HG03066 (cell line): Measurements from ENCODE around the gene GRAMD4.

ENCODE experiments used
- ATAC-seq: cut with Tn5 transposase; IDR thresholded peaks from one replicate; pipeline ENCODE4 v1.9.1; 2021; ENCODE audit warnings: low read depth; ENCODE audit not compliant: unreplicated experiment

The GRAMD4 gene

DNA sequence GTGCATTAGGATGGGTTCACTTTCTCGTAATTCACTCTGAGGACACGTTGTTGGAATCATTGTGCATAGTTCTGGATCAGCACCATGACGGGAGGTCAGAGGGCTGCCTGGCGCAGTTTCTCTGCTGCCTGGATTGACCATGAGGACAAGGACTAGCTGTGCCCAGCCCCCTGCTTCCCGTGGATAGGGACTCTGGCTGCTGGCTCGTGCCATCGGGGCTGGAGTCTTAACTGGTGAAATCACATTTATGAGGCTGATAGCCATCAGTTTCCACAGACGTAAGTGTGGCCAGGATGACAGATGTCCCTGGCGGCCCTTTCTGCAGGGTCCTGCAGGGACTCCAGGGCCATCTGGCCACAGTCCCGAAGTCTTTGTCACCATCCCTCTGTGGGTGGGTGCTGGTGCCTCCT lies 24.1 kb upstream of the GRAMD4 start:
- no peak for ATAC-seq

DNA sequence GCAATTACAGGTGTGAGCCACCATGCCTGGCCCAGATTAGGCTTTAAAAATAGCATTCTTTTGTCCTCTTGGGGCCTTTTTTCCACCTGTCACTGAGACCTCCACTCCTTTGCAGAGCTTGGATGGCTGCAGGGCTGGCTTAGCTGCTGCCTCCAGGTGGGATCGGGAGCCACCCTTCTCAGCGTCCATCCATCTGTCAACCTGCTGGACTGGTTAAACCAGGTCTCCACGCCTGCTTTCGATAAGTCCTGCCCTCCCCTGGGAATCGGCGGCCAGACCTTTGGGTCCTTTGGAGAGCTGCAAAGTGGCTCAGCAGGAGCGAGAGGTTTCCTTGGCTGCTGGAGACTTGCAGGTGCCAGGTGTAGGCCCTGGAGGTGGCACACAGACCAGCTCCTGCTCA lies 23.4 kb upstream of the GRAMD4 start:
- ATAC-seq = no peak

DNA sequence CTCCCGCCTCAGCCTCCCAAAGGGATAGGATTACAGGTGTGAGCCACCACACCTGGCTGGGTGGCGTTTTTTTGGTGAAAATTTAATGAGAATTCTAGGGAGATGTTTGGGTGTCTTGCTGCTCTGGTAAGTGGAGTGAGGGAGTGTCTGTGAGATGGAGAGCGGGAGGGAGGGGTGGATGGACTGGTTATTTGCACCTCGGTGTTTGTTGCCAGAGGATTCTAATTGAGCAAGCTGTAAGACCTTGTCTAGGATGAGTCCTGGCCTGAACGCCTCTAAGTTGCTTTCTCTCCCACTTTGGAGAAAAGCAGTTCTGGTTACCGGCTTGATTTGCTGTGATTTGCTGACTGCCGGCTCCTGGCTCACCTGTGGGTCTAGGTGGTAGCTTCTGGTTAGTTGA lies 22.0 kb upstream of the GRAMD4 start:
- ATAC-seq = no peak

DNA sequence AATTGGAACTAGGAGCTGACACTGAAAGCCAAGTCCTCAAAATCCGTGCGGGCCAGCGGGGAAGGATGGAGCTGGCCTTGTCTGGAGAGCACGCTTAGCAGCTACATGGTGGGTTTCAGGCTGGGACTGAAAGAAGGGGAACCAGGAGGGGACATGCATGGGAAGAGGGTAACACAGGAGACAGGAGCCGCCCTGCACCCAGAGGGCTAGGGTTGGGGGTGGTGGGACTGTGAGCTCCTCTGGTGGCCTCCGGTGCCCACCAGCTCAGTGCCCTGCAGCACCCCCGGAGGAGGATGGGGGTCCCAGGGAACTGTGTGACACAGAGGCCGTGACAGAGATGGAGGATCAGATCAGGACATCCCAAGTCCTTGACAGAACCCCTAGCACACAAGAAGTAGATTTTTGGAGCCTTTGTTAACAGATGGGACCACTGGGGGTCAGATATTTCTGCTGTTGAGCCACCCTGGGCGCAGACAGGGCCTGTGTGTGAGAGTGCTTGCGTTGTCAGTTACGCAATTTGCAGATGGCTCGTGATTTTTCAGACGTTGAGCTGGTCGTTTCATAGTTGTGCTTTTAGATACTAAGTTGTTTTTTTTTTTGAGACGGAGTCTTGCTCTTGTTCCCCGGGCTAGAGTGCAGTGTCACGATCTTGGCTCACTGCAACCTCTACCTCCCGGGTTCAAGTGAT lies 21.3 kb upstream of the GRAMD4 start:
- no peak for ATAC-seq

DNA sequence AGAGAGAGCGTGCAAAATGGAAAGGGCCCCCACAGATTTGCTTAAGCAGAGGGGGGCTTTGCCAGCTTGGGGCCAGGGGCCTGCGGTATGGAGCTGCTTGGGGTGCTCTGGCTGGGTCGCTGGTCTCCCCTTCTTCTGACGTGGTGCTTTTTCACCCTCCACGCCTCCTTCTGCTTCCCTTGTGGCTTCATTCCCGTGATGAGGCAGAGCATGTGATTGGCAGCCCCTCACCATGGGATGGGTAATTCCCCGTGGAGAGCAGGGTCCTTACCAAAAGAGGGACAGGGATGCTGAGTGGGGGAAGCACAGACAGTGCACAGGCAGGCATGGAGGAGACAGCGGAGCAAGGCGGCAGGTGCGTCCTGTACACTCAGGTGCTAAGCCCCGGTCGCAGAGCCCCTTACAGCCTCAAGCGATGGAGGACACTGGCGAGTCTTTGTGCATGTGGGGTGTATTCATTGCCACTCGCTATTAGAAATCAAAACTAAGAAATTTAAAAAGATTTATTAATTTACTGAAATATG lies 19.9 kb upstream of the GRAMD4 start:
- ATAC-seq = no peak

DNA sequence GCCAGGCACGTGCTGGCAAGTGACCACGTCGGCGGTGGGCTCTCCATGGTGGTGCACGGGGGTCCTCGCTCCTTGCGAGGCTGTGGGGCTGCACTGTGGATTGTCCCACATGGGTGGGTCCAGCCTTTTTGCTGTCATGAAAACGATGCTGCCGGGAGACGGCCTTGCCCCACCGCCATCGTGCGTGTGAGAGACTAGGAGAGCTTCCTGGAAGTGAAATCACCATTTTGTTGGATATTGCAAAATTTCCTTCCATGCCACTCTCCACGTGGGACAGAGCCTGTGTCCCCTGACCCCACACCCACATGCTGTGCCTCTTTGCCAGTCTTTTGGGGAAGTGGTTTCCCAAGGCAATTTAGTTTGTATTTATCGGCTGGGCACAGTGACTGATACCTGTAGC lies 18.2 kb upstream of the GRAMD4 start:
- no peak for ATAC-seq

DNA sequence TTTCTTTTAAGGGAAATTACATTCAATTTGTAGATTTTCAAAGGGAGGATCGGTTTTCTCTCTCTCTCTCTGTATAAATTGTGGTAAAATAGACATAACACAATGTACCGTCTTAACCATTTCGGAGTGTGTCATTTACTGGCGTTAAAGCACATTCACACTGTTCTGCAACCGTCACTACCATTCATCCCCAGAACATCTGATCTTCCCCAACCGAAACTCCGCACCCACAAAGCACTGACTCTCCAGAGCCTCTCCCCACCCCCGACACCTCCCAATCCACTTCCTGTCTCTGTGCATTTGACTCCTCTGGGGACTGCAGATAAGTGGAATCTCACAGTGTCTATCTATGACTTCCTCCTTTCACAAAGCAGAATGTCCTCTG lies 15.9 kb upstream of the GRAMD4 start:
- ATAC-seq = no peak

DNA sequence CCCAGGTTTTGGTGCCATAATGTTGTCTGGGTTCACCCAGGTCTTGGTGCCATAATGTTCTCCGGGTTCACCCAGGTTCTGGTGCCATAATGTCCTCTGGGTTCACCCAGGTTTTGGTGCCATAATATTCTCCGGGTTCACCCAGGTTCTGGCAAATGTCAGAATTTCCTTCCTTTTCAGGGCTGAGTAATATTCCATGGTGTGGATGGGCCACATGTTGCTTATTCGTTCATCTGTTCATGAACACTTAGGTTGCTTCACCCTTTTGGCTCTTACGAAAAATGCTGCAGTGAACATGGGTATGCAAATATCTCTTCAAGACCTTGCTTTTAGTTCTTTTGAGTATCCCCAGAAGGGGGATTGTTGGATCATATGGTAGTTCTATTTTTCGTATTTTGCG lies 15.1 kb upstream of the GRAMD4 start:
- ATAC-seq = no peak

DNA sequence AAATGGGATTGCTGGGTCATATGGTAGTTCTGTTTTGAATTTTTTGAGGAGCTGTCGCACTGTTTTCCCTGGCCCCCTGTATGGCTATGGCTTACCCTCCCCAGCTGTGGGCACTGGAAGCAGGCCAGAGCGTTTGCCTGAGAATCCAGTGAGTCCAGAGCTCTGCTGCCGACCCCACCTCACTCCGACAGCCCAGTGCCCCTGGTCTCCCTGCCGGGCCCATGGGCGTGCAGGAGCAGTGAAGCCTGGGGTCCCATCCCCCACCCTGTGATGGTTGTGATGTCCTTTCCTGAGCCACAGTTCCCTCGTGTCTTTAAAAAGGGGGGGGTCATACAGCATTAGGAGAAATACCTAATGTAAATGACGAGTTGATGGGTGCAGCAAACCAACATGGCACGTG lies 13.3 kb upstream of the GRAMD4 start:
- no peak for ATAC-seq

DNA sequence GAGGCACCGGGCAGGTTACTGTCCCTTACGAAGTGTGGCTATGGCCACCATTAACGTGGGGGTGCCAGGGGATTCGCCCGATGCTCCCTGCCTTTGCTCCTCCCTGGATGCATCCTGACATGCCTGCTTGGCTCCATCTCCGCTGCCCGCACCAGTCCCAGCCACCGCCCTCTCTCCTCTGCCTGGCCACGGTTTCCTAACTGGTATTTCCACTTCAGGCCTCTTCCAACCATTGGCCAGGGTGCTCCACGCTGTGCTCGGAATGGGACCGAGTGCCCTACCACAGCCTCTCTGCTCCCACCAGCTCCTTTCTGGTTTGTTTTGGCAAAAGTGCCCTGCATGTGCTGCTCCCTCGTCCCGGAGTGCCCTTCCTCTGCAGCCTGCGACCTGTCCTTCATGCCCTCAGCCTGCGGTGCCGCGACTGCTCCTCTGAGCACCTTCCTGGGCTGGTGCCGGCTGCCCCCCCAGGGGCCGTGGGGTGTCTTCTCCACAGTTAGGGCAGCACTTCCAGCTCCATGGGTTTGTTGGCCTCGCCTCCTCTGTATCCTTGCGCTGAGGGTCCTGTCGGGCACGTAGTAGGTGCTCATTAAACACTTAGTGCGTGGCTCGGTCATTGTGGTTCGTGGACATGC lies 12.6 kb upstream of the GRAMD4 start:
- ATAC-seq = no peak

DNA sequence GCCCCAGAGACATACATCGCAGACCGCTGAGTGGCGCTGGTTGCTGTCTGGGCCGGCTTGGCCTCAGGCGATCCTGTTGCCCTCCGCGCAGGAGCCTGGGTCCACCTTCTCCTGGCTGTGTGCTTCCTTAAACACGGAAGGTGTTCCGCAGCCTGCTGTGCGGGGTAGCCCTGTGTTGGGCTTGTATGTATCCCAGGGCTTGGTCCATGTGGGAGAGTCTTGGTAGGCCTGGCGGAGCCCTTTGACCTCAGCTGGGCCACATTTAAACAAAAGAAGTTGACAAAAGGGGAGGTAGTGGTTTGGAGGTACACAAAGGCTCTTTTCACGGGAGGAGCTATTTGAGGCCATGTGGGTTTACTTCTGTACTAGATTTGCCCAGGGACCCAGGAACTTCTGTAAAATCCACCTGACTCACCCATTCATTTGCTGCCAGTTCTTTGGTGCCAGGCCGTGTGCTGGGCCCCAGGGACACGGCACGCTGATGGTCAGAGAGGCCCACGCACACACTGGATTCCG lies 11.0 kb upstream of the GRAMD4 start:
- ATAC-seq = no peak

DNA sequence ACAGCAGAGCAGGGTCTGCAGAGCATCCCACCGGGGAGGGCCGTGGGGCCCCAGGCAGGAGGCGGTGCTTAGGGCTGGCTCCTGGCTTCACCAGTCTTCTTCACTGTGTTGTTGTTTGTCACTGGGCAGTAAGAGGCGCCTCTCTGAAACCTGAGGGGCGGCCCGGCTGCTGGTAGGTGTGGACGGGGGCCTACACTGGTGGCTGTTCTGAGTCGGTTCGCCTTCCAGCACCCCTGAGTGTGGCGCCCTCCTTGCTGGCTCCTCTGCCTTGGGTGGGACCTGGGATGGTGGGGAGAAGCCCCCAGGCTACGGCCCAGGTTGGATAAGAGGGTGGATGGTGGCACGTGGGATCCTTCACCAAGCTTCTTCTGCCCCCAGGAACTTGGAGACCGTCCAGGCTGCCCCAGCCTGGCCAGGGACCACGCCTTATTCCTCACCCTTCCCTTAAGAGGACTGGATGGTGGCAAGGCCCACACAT lies 10.4 kb upstream of the GRAMD4 start:
- ATAC-seq = no peak

DNA sequence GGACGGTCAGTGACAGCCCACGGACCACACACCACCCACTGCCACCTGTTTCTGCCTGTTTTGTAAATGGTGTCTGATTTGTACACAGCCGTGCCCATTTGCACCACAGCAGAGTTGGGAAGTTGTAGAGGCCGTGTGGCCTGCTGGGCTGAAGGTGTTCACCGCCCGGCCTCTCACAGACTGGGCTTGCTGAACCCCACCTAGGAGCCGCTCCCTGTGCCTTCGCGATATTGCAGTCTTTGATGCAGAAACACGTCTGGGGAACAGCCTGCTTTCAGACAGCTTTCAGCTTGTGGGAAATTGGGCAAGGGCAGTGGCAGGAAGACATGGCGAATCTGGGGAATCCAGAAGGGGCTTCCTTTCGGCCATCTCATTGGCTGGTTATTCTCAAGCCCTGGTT lies 9.8 kb upstream of the GRAMD4 start:
- ATAC-seq = no peak

DNA sequence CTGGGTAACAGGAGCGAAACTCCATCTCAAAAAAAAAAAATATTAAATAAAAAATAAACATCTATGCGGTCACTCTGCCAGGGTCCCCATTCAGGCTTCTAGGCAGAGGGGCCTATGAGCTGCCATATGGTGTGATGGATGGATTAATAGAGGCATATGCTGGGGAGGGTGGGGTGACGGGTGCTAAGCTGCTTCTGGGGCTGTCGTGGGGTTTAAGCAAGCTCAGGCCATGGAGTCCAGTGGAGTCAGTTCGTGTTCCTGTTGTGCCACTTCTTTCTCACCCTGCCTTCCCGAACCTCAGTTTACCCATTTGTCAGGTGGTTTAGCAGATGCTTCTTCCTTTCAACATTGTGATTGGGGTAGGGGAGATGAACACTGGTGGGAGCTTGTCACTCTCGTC lies 9.0 kb upstream of the GRAMD4 start:
- ATAC-seq = no peak

DNA sequence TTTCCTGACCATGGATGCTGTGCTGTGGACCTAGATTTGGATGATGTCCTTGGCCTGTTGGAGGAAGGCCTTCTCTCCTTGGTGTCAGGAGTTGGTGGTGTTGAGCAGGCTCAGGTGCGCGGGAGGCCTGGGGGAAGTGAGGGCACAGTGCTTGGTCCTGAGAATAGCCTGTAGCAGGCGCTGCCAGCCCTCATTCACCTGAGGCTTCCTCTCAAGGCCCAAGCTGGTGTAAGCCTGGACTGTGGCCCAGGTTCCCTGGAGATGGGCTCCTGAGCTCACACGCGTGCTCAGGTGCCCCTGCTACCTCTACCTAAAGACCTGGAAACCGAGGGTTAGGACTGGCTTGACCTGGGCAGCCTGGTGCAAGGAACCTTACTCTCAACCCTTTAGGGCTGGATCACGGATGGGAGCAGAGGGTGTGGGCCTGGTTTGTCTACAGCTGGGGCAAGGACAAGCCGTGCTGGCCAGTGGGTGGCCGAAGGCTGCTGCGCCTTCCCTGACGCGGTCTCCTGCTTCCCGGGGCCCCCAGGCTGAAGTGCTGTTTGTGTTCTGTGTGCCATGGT lies 7.8 kb upstream of the GRAMD4 start:
- ATAC-seq = no peak

DNA sequence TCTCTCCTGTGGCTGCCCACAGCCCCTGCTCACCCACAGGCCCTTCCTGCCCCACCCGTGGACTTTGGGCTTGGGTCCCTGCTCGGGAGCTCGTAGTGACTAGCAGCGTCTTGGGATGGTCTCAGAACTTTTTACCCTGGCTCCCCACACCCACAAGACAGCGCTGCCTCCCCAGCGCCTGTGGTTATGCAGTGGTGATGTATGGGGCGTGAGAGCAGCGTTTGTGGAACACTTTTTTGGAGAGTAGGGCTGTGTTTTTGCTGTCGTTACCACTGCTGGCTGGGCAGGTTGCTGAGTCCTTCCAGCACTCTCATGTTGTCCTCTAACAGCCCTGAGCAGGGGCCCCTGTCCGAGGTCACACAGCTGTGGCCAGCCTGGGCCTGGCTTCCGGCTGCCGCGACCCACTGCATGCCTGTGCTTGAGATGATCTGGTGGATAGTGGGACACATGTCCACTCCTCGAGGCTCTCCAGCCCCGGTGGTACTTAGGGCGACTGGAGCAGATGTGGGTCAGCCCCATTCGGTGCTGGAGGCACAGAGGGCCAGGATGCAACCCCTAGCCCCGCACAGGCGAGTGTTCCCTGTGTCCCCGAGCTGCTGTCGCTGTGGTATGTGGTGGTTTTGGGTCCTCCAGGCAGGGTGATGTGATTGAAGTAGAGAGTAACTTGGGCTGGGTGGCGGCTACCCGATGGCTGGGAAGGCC lies 7.1 kb upstream of the GRAMD4 start:
- no peak for ATAC-seq

DNA sequence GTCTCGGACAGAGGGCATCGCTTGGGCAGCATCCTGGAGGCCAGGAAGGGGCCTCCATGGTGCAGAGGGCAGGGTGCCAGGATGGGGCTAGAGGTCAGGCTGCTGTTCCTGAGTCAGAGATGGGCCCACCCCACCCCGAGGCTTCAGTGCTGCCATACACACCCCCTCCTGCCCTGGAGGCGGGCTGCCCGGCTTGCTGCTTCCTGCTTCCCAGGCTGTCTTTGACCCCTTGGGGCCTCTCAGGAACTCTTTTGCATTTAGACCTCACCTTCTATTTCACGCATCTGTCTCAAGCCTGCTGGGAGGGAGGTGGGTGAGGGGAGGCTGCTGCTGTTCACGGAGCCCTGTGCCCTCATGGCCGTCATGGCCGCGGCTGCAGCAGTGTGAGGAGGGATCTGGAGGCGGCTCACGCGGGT lies 6.6 kb upstream of the GRAMD4 start:
- ATAC-seq = no peak

DNA sequence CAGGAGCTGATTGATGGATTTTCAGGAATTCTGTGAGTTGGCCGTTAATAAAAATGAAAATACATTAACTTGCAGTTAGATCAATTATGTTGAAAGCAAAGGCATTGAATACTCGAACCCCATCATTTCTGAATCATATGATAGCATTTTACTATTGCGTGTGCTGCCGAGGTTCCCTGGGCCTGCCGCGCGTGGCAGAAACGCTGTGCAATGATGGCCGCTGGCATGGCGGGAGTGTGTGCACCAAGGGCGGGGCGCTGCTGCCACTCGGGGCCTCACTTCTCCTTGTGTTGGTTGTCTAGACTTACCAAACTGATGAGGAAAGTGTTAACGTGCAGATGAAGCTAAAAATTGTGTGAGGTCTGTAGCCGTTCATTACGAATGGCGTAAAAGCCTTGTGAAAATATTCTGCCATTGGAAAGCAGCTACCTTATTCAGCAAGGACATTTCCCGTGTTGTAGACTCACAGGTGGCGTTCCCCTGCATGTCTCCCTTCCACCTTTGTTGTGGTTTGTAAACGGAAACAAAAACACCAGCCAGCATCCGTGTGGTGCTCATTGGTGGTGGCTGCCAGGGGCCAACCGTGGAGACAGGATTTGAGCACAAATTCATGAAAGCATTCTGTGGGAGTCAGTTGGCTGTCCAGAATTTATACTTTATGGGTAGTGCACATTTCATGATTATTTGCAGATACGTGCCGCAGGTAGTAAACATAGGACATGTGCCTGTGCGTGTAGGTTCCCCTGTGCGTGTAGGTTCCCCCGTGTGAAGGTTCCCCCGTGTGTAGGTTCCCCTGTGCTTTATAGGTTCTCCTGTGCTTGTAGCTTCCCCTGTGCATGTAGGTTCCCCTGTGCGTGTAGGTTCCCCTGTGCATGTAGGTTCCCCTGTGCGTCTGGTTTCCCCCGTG lies 5.9 kb upstream of the GRAMD4 start:
- no peak for ATAC-seq

DNA sequence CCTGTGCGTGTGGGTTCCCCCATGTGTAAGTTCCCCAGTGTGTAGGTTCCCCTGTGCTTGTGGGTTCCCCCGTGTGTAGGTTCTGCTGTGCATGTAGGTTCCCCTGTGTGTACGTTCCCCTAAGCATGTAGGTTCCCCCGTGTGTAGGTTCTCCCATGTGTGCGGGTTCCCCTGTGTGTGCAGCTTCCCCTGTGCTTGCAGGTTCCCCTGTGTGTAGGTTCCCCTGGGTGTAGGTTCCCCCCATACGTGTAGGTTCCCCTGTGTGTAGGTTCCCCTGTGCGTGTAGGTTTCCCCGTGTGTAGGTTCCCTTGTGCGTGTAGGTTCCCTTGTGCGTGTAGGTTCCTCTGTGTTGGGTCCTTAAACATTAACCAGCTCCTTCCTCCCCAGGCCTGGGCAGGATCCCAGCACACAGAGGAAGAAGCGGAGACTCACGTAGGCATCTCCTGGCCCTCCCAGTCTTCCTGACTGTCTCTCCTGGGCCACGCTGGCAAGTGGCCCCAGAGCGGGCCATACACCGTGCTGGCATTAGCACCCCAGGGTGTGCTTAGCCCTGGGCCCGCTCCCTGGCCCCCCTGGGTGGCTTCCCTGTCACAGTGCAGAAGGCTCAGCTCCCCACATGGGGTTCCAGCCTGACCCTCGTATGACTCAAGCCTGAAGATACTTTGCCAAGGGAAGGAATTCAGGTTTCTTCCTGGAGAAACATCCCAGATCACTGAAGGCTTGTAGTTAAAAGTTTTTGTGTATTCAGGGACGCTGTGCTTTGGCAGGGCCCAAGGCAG lies 2.8 kb upstream of the GRAMD4 start:
- no peak for ATAC-seq
